ENCODE measurements around the gene THSD7B. TPM values are rescaled to one million over a fixed set of nuclear protein-coding genes. Genes with fewer than 3 reads are reported as not detected.
"Not testable (repeated sequence)": the region's sequence is repeated elsewhere in the genome, so short reads cannot be mapped to it uniquely, and the experiment has no call there.

Gene THSD7B
- polyA plus RNA-seq, 4 donors = 0.07 to 0.90 TPM; not detected in 2

GRCh38 chr2:137674991-137675390 is 909.6 kb downstream of the THSD7B start:
- Histone ChIP-seq H3K4me3 (ENCODE audit: low read depth in 1 of 3, low read length in 3 of 3) (no peak overlapping the region), H3K27me3 (ENCODE audit: control insufficient read depth in 3 of 3, insufficient read depth in 3 of 3, low read length in 3 of 3) (no peaks in the 10 kb centered on the region), H3K4me1 (ENCODE audit: control insufficient read depth in 3 of 3, insufficient read depth in 2 of 3, low read depth in 1 of 3, low read length in 2 of 3) (no peaks in the 10 kb centered on the region), H3K36me3 (ENCODE audit: control insufficient read depth in 3 of 3, insufficient read depth in 2 of 3, low read depth in 1 of 3, low read length in 3 of 3) (no peaks in the 10 kb centered on the region), H3K27ac (ENCODE audit: low read depth in 1 of 3, low read length in 2 of 3) (no peak overlapping the region), H3K9me3 (ENCODE audit: control insufficient read depth in 2 of 2, insufficient read depth in 1 of 2, low read depth in 1 of 2, low read length in 1 of 2) (no peaks in the 10 kb centered on the region)
- WGBS, 3 donors = 58 to 64% (median 62%) methylated on average over 2 of the region's 2 CpGs
- DNase-seq = no peak
- no peak for FAIRE-seq

DNA sequence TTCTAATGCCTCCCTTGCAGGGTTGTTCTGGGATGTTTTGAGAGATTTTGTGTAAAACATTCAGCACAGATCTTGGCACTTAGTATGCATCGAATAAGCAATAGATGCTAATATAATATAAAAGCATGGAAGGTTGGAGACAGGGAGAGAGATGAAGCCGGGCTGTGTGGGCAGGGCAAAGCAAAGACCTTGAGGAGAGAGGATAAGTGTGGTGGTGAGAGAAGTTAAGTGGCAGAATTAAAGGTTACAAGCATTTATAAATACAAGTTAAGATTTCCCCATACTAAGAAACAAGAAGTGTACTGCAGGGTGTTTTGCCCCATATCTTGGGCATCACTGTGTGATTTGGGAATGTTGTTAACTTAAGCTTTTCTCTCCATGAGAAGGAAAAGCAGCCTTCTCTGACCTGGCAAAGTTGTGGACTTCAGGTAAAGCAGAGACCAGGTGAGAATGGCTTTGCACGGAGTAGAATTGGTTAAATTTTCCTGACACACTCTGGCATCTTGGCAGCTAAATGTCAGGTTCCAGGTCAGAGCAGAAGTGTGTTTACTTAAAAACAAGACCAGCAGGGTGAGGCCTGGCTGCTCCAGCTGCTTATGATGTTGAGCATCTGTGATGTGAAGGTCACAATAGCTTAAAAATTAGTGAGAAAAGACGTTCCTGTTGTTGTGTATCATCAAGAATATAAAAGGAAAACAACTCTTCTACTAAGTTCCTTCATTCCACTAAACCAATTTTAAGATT is 910.4 kb downstream of the THSD7B start:
- H3K9me3 ChIP-seq (ENCODE audit: control insufficient read depth in 2 of 2, insufficient read depth in 1 of 2, low read depth in 1 of 2, low read length in 1 of 2) = no peaks in the 10 kb centered on the region
- WGBS, 3 donors = 54 to 63% (median 55%) methylated on average over 4 of the region's 4 CpGs
- H3K4me3 ChIP-seq (ENCODE audit: low read depth in 1 of 3, low read length in 3 of 3) = no peak overlapping the region
- H3K27ac ChIP-seq (ENCODE audit: low read depth in 1 of 3, low read length in 2 of 3) = no peak overlapping the region
- H3K36me3 ChIP-seq (ENCODE audit: control insufficient read depth in 3 of 3, insufficient read depth in 2 of 3, low read depth in 1 of 3, low read length in 3 of 3) = no peaks in the 10 kb centered on the region
- FAIRE-seq (no peak), DNase-seq (no peak)
- H3K27me3 ChIP-seq (ENCODE audit: control insufficient read depth in 3 of 3, insufficient read depth in 3 of 3, low read length in 3 of 3) = no peaks in the 10 kb centered on the region
- H3K4me1 ChIP-seq (ENCODE audit: control insufficient read depth in 3 of 3, insufficient read depth in 2 of 3, low read depth in 1 of 3, low read length in 2 of 3) = no peaks in the 10 kb centered on the region

DNA sequence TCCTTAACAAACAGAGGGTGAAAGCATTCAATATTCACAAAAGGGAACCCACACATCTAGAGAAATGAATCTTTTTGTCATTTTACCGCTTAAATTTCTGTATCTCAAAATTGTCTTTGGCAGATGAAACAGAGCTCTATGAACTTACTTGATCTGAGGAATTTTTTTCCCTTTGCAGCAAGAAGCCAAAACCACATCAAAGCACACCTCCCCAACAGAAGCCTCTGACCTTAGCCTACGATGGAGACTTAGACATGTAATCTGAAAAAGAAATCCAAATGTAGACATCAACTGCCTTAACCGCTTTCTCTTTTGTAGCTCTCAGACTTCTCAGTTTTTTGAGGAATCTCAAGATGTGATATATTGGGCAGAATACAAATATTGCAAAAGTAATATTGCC is 911.0 kb downstream of the THSD7B start:
- FAIRE-seq (no peak), DNase-seq (no peak)
- H3K27ac ChIP-seq (ENCODE audit: low read depth in 1 of 3, low read length in 2 of 3) = no peak overlapping the region
- no peaks in the 10 kb centered on the region for H3K27me3 ChIP-seq (ENCODE audit: control insufficient read depth in 3 of 3, insufficient read depth in 3 of 3, low read length in 3 of 3)
- no peaks in the 10 kb centered on the region for H3K9me3 ChIP-seq (ENCODE audit: control insufficient read depth in 2 of 2, insufficient read depth in 1 of 2, low read depth in 1 of 2, low read length in 1 of 2)
- H3K36me3 ChIP-seq (ENCODE audit: control insufficient read depth in 3 of 3, insufficient read depth in 2 of 3, low read depth in 1 of 3, low read length in 3 of 3) = no peaks in the 10 kb centered on the region
- WGBS, 3 donors = 68 to 79% (median 76%) methylated on average over 3 of the region's 3 CpGs
- no peak overlapping the region for H3K4me3 ChIP-seq (ENCODE audit: low read depth in 1 of 3, low read length in 3 of 3)
- H3K4me1 ChIP-seq (ENCODE audit: control insufficient read depth in 3 of 3, insufficient read depth in 2 of 3, low read depth in 1 of 3, low read length in 2 of 3) = no peaks in the 10 kb centered on the region

DNA sequence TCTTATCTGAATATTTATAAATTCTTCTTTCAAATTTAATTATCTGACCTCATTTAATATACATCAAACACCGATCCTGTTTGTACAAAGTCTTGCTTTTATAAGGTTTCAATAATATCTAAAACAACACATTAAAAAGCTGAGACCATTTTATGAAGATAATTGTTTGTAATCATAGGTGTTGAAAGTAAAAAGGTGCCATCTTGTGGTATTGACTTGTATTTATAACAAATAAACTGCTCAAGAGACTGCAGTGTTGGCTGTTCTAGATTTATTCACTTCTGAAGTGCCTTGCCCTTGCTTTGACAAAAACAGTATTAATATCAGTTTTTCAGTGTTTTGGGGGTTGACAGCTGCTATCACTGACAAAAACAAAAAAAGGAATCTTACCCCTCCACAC is 912.1 kb downstream of the THSD7B start:
- Histone ChIP-seq H3K27ac (ENCODE audit: low read depth in 1 of 3, low read length in 2 of 3) (no peak overlapping the region), H3K36me3 (ENCODE audit: control insufficient read depth in 3 of 3, insufficient read depth in 2 of 3, low read depth in 1 of 3, low read length in 3 of 3) (no peaks in the 10 kb centered on the region), H3K9me3 (ENCODE audit: control insufficient read depth in 2 of 2, insufficient read depth in 1 of 2, low read depth in 1 of 2, low read length in 1 of 2) (no peaks in the 10 kb centered on the region), H3K27me3 (ENCODE audit: control insufficient read depth in 3 of 3, insufficient read depth in 3 of 3, low read length in 3 of 3) (no peaks in the 10 kb centered on the region), H3K4me1 (ENCODE audit: control insufficient read depth in 3 of 3, insufficient read depth in 2 of 3, low read depth in 1 of 3, low read length in 2 of 3) (no peaks in the 10 kb centered on the region), H3K4me3 (ENCODE audit: low read depth in 1 of 3, low read length in 3 of 3) (no peak overlapping the region)
- FAIRE-seq (no peak), DNase-seq (no peak)
- WGBS, 3 donors = 75 to 86% (median 80%) methylated on average over 1 of the region's 1 CpG

GRCh38 chr2:137689549-137689948 is 924.2 kb downstream of the THSD7B start:
- no peaks in the 10 kb centered on the region for H3K4me1 ChIP-seq (ENCODE audit: control insufficient read depth in 3 of 3, insufficient read depth in 2 of 3, low read depth in 1 of 3, low read length in 2 of 3)
- H3K9me3 ChIP-seq (ENCODE audit: control insufficient read depth in 2 of 2, insufficient read depth in 1 of 2, low read depth in 1 of 2, low read length in 1 of 2) = no peaks in the 10 kb centered on the region
- FAIRE-seq = no peak
- H3K36me3 ChIP-seq (ENCODE audit: control insufficient read depth in 3 of 3, insufficient read depth in 2 of 3, low read depth in 1 of 3, low read length in 3 of 3) = no peaks in the 10 kb centered on the region
- no peak overlapping the region for H3K27ac ChIP-seq (ENCODE audit: low read depth in 1 of 3, low read length in 2 of 3)
- DNase-seq = no peak
- H3K4me3 ChIP-seq (ENCODE audit: low read depth in 1 of 3, low read length in 3 of 3) = no peak overlapping the region
- H3K27me3 ChIP-seq (ENCODE audit: control insufficient read depth in 3 of 3, insufficient read depth in 3 of 3, low read length in 3 of 3) = no peaks in the 10 kb centered on the region
- WGBS, 3 donors = 0 to 29% (median 0%) methylated on average over 1 of the region's 1 CpG

GRCh38 chr2:137693534-137693933 is 928.2 kb downstream of the THSD7B start:
- WGBS, 3 donors = 6 to 14% (median 13%) methylated on average over 2 of the region's 2 CpGs
- no peak for FAIRE-seq
- Histone ChIP-seq H3K4me3 (ENCODE audit: low read depth in 1 of 3, low read length in 3 of 3) (no peak overlapping the region), H3K9me3 (ENCODE audit: control insufficient read depth in 2 of 2, insufficient read depth in 1 of 2, low read depth in 1 of 2, low read length in 1 of 2) (no peaks in the 10 kb centered on the region), H3K4me1 (ENCODE audit: control insufficient read depth in 3 of 3, insufficient read depth in 2 of 3, low read depth in 1 of 3, low read length in 2 of 3) (no peaks in the 10 kb centered on the region), H3K27me3 (ENCODE audit: control insufficient read depth in 3 of 3, insufficient read depth in 3 of 3, low read length in 3 of 3) (no peaks in the 10 kb centered on the region), H3K36me3 (ENCODE audit: control insufficient read depth in 3 of 3, insufficient read depth in 2 of 3, low read depth in 1 of 3, low read length in 3 of 3) (no peaks in the 10 kb centered on the region), H3K27ac (ENCODE audit: low read depth in 1 of 3, low read length in 2 of 3) (no peak overlapping the region)
- no peak for DNase-seq

DNA sequence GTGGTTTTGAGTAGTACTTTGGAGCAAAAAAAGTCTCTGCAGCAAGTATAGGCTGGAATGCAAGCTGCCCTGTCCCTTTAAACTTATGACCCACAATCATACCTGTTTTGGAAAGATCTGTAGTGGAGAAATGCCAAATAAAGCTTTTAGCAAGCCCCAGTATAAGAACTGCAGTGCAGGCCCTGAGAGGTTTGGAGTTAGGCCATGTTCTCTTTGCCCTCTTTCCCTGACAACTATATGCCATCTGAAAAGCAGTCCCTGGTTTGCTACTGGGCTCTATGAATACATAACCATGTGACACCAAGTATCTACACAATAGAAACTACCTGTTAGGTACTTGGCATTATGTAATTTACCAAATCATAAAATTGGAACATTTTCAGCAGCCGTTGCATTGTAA is 931.6 kb downstream of the THSD7B start:
- DNase-seq (no peak), FAIRE-seq (no peak)
- WGBS, 3 donors = 79 to 88% (median 84%) methylated on average over 1 of the region's 1 CpG
- Histone ChIP-seq H3K27ac (ENCODE audit: low read depth in 1 of 3, low read length in 2 of 3) (no peak overlapping the region), H3K4me3 (ENCODE audit: low read depth in 1 of 3, low read length in 3 of 3) (no peak overlapping the region), H3K4me1 (ENCODE audit: control insufficient read depth in 3 of 3, insufficient read depth in 2 of 3, low read depth in 1 of 3, low read length in 2 of 3) (no peaks in the 10 kb centered on the region), H3K27me3 (ENCODE audit: control insufficient read depth in 3 of 3, insufficient read depth in 3 of 3, low read length in 3 of 3) (no peaks in the 10 kb centered on the region), H3K36me3 (ENCODE audit: control insufficient read depth in 3 of 3, insufficient read depth in 2 of 3, low read depth in 1 of 3, low read length in 3 of 3) (no peaks in the 10 kb centered on the region), H3K9me3 (ENCODE audit: control insufficient read depth in 2 of 2, insufficient read depth in 1 of 2, low read depth in 1 of 2, low read length in 1 of 2) (no peaks in the 10 kb centered on the region)

DNA sequence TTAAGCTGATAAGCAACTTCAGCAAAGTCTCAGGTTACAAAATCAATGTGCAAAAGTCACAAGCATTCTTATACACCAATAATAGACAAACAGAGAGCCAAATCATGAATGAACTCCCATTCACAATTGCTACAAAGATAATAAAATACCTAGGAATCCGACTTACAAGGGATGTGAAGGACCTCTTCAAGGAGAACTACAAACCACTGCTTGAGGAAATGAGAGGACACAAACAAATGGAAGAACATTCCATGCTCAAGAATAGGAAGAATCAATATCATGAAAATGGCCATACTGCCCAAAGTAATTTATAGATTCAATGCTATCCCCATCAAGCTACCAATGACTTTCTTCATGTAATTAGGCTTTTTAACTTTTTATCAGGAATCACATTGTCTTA is 934.9 kb downstream of the THSD7B start:
- H3K9me3 ChIP-seq (ENCODE audit: control insufficient read depth in 2 of 2, insufficient read depth in 1 of 2, low read depth in 1 of 2, low read length in 1 of 2); H3K27me3 ChIP-seq (ENCODE audit: control insufficient read depth in 3 of 3, insufficient read depth in 3 of 3, low read length in 3 of 3); DNase-seq; H3K4me3 ChIP-seq (ENCODE audit: low read depth in 1 of 3, low read length in 3 of 3); FAIRE-seq; H3K4me1 ChIP-seq (ENCODE audit: control insufficient read depth in 3 of 3, insufficient read depth in 2 of 3, low read depth in 1 of 3, low read length in 2 of 3); H3K27ac ChIP-seq (ENCODE audit: low read depth in 1 of 3, low read length in 2 of 3); H3K36me3 ChIP-seq (ENCODE audit: control insufficient read depth in 3 of 3, insufficient read depth in 2 of 3, low read depth in 1 of 3, low read length in 3 of 3): not testable (repeated sequence)
- WGBS, 3 donors = 29 to 56% (median 56%) methylated on average over 1 of the region's 1 CpG

DNA sequence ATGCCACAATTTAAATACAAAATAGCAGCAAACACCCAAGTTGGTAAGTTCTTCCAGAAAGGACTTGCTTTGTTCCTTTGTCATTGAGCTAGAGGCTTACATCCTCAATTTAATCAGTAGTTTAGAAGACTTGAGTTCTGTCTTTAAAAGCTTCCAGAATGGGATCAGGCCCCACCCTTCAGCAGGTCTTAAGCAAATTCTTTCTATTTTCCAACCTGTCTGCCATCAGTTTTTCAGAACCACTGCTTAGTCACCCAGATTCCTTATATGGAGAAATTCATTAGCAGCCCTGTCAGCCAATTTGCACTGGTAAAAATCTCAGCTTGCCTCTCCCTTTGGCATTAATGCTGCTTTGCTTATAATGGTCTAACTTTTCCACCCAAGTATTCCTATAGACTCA is 935.3 kb downstream of the THSD7B start:
- Histone ChIP-seq H3K27me3 (ENCODE audit: control insufficient read depth in 3 of 3, insufficient read depth in 3 of 3, low read length in 3 of 3) (no peaks in the 10 kb centered on the region), H3K4me1 (ENCODE audit: control insufficient read depth in 3 of 3, insufficient read depth in 2 of 3, low read depth in 1 of 3, low read length in 2 of 3) (no peaks in the 10 kb centered on the region), H3K4me3 (ENCODE audit: low read depth in 1 of 3, low read length in 3 of 3) (no peak overlapping the region), H3K36me3 (ENCODE audit: control insufficient read depth in 3 of 3, insufficient read depth in 2 of 3, low read depth in 1 of 3, low read length in 3 of 3) (no peaks in the 10 kb centered on the region), H3K9me3 (ENCODE audit: control insufficient read depth in 2 of 2, insufficient read depth in 1 of 2, low read depth in 1 of 2, low read length in 1 of 2) (no peaks in the 10 kb centered on the region), H3K27ac (ENCODE audit: low read depth in 1 of 3, low read length in 2 of 3) (no peak overlapping the region)
- FAIRE-seq (no peak), DNase-seq (no peak)
